Left lung (tissue), 10 donors: ENCODE measurements around the gene KXD1. TPM values are rescaled to one million over a fixed set of nuclear protein-coding genes. Genes with fewer than 3 reads are reported as not detected.
"Not testable (repeated sequence)": the region's sequence is repeated elsewhere in the genome, so short reads cannot be mapped to it uniquely, and the experiment has no call there.

Source experiments
- ATAC-seq: fragments of 200-7000 bp; cut with Tn5 transposase; one replicate; pipeline ENCODE4 v1.9.1; 2020; ENCODE audit warnings: moderate library complexity
- DNase-seq, 4 donors: peaks; one replicate each; pipeline ENCODE4 v3.0.0-alpha.2; 2013 to 2020
- H3K27ac ChIP-seq, 2 donors: fragments of 200-600 bp; sonication (generic) in 1 of 2; one replicate each; pipeline versions ENCODE4 v1.5.0 to v1.8.0; 2020 to 2021
- H3K27me3 ChIP-seq, 2 donors: fragments of 200-600 bp; sonication (generic) in 1 of 2; one replicate each; pipeline versions ENCODE4 v1.5.0 to v1.8.0; 2020 to 2021
- H3K36me3 ChIP-seq, 2 donors: fragments of 200-600 bp; sonication (generic) in 1 of 2; one replicate each; pipeline versions ENCODE4 v1.5.0 to v1.8.0; 2020 to 2021
- H3K4me1 ChIP-seq, 2 donors: fragments of 200-600 bp; one replicate each; pipeline ENCODE4 v1.8.0; 2021
- H3K4me3 ChIP-seq, 2 donors: fragments of 200-600 bp; sonication (generic) in 1 of 2; one replicate each; pipeline versions ENCODE4 v1.5.0 to v1.8.0; 2020 to 2021; ENCODE audit warnings: mild to moderate bottlenecking in 1 of 2
- H3K9me3 ChIP-seq, 2 donors: fragments of 200-600 bp; sonication (generic) in 1 of 2; one replicate each; pipeline versions ENCODE4 v1.5.0 to v1.8.0; 2020 to 2021
- intact Hi-C, 2 donors: fragments of 100-400 bp; cut with DNase I; formaldehyde crosslinking; loops; one replicate each; pipeline versions ENCODE4 v1.11.2 to v1.14.2; 2022
- polyA plus RNA-seq, 6 donors: library from polyadenylated mRNA; unstranded; fragments of 120-200 nt; gene quantifications; one replicate each; pipeline ENCODE4 v1.2.1, GENCODE V29; 2013; ENCODE audit not compliant: insufficient read length in 6 of 6
- total RNA-seq, 2 donors: library from RNA; stranded (reverse); fragmentation: NEBNext Ultra II Directional; extraction: Animal tissue kit (Norgen Biotek cat#: 25700); gene quantifications; one replicate each; pipeline ENCODE4 v1.2.1, GENCODE V29; 2021
- TF ChIP-seq, protein P1 (sequence below), 2 donors: fragments of 200-600 bp; sonication (generic) in 1 of 2; IDR thresholded peaks; one replicate each; pipeline versions ENCODE4 v1.5.0 to v1.8.0; 2021; ENCODE audit warnings: antibody characterized with exemption in 2 of 2
- donor health status: DM: no; HTN: yes; CAD: no.
- donor health status: DM: no; HTN: no; CAD: no.

KXD1 gene
- total and polyA plus RNA-seq, 8 donors = 65.6 to 86.2 (median 71.2) TPM

DNA sequence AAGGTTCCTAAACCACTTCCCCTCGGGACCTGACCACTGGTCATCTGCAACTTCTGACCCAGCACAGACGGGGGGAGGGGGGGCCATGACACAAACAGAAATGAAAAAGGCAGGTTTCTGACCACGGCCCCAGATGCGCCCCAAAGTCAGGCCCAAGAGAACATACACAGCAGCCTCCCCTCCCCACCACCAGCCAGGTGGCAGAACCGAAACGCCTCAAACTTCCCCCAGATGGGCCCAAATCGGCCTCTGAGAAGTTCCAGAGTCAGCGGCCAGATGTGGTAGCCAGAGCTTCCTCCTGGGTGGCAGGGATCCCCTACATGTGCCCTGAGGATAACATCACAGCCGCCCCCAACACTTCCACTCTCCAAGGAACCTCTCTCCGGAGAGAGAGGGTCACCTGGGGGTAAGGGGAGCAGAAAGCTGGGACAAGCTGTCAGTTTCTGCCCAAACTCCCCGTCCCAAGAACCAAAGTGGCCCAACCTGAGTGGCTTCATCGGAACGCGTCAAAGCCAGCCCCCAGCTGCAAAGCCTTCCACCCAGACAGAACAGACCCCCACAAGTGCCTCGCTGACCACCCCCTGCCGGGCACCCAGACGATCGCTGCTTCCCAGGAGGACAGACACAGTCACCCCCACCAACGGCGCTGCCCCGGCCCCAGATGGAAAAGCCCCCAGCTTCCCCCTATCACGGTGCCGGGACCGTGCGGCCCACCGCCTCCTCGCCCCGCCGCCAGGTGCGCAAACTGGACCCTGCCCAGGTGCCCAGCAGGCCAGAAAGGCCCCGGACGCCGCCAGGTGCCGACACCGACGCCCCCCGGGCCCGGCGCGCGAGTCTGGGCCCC is 36.6 kb upstream of the KXD1 start:
- peak in 2 of 4 donors; percentile 51 to 89 for DNase-seq
- TF ChIP-seq, protein P1, sequence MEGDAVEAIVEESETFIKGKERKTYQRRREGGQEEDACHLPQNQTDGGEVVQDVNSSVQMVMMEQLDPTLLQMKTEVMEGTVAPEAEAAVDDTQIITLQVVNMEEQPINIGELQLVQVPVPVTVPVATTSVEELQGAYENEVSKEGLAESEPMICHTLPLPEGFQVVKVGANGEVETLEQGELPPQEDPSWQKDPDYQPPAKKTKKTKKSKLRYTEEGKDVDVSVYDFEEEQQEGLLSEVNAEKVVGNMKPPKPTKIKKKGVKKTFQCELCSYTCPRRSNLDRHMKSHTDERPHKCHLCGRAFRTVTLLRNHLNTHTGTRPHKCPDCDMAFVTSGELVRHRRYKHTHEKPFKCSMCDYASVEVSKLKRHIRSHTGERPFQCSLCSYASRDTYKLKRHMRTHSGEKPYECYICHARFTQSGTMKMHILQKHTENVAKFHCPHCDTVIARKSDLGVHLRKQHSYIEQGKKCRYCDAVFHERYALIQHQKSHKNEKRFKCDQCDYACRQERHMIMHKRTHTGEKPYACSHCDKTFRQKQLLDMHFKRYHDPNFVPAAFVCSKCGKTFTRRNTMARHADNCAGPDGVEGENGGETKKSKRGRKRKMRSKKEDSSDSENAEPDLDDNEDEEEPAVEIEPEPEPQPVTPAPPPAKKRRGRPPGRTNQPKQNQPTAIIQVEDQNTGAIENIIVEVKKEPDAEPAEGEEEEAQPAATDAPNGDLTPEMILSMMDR (IDR thresholded peaks at IDR 0.05) = no peak

DNA sequence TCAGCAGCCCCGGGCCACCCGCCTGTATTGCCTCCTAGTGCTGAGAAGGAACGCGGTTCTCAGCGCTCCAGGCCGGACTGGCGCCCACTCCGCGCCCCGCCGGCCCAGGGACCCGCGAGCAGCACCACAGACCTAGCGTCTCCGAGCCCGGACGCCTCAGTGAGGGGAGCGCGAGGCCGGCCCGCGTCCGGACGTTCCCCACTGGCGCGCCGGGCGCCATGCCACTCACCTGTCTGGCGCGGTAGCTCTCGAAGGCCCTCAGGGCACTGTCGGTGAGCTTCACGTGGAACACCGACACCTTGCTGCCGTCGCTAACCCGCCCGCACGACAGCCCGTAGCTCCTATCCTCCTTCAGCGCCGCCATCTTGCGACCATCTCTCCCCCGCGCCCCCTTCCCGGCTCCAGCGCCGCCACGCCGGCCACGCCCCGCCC is 36.0 kb upstream of the KXD1 start, which contains the start of gene ELL:
Gene ELL (minus strand): TSS at position 379 of the 432 bp plus-strand sequence. CDS start 15 bp downstream, at position 364.
- peak within 1 kb of the TSS; percentile 81 to 99 for H3K4me3 ChIP-seq
- intact Hi-C loops = no loop called here
- TF ChIP-seq, protein P1 (IDR thresholded peaks at IDR 0.05) = no peak
- peaks cover 17 to 41% of the 10 kb centered on the region in 2 donors for H3K4me1 ChIP-seq
- H3K27ac ChIP-seq = peak within 1 kb of the TSS; percentile 92 to 95
- no peaks in the 10 kb centered on the region for H3K9me3 ChIP-seq
- ATAC-seq (peak; percentile 1), DNase-seq (no peak)
- no peaks in the 10 kb centered on the region for H3K36me3 ChIP-seq
- H3K27me3 ChIP-seq = no peaks in the 10 kb centered on the region

More for the DNA sequence above, 36.6 kb upstream of the KXD1 start:
- peaks cover 17 to 47% of the 10 kb centered on the region in 2 donors for H3K4me1 ChIP-seq
- no peaks in the 10 kb centered on the region for H3K36me3 ChIP-seq
- peak overlapping the region; percentile 81 to 99 for H3K4me3 ChIP-seq
- no peaks in the 10 kb centered on the region for H3K27me3 ChIP-seq
- H3K27ac ChIP-seq = peak overlapping the region; percentile 92 to 95
- no peak for ATAC-seq
- H3K9me3 ChIP-seq = no peaks in the 10 kb centered on the region
- intact Hi-C loops = no loop called here

DNA sequence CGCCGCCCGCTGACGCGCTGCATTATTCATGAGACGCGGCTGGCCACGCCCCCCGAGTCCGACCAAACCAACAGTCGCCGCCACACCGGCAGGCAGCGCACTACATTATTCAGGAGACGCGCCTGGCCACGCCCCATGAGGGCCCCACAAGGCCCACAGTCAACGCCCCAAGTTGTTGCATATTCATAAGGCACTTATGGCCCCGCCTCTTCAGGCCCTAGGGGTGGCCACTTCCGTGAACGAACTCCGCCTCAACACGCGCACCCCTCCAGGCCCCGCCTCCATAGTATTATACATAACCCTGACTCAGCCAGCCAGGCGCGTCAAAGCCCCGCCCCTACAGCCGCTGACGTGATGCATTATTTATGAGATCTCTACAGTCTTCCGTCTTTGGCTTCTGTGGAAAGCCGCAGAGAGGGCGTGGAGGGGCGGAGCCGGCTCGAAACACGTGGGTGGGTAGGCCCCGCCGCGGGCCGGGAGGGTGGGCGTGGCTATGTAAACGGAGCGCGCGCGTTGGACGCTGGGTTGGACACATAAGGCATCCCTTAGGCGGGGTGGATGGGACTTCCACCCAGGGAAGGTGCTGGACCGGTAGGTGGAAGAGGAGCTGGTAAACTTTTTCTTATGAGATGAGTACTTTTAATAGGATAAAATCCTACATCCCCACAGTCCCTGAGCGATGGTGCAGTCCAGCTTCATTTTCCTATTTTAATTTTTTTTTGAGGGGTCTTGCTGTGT is 35.4 kb upstream of the KXD1 start:
- TF ChIP-seq, protein P1 (IDR thresholded peaks at IDR 0.05) = peak in 1 of 2 donors; percentile 37
- Histone ChIP-seq H3K9me3 (no peaks in the 10 kb centered on the region), H3K4me3 (peak overlapping the region; percentile 81 to 99), H3K4me1 (peaks cover 17 to 35% of the 10 kb centered on the region in 2 donors), H3K27me3 (no peaks in the 10 kb centered on the region), H3K36me3 (no peaks in the 10 kb centered on the region), H3K27ac (peak overlapping the region; percentile 92 to 95)
- DNase-seq (peak; percentile 100), ATAC-seq (peak; percentile 92)
- intact Hi-C loops = no loop called here

DNA sequence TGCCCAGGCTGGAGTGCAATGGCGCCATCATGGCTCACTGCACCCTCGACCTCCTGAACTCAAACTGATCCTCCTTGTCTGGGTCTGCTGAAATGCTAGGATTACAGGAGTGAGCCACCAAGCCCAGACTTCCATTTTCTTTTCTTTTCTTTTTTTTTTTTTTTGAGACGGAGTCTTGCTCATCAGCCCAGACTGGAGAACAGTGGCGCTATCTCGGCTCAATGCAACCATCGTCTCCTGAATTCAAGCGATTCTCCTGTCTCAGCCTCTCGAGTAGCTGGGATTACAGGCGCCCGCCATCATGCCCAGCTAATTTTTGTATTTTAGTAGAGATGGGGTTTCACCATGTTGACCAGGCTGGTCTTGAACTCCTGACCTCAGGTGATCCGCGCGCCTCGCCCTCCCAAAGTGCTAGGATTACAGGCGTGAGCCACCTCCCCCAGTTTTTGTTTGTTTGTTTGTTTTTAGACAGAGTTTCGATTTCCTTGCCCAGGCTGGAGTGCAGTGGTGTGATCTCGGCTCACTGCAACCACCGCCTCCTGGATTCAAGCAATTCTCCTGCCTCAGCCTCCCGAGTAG is 34.7 kb upstream of the KXD1 start:
- intact Hi-C loops, H3K9me3 ChIP-seq, H3K36me3 ChIP-seq, H3K27me3 ChIP-seq, ATAC-seq, DNase-seq: not testable (repeated sequence)
- Histone ChIP-seq H3K4me3 (peak overlapping the region in 1 of 2 donors; percentile 25), H3K27ac (peak overlapping the region in 1 of 2 donors; percentile 58), H3K4me1 (peaks cover 17 to 28% of the 10 kb centered on the region in 2 donors)

DNA sequence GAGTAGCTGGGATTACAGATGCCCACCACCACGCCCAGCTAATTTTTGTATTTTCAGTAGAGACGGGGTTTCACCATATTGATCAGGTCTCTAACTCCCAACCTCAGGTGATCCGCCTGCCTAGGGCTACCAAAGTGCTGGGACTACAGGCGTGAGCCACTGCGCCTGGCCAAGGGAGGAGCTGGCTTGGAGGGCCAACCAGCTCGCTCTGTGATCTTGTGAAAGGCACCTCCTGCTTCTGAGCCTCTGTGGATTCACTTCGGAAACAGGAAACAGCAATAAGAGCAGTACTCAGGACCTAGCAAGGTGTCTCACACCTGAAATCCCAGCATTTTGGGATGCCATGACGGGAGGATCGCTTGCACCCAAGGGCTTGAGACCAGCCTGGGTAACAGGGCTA is 33.8 kb upstream of the KXD1 start:
- H3K4me1 ChIP-seq = peaks cover 13 to 20% of the 10 kb centered on the region in 2 donors
- H3K27ac ChIP-seq = no peak overlapping the region
- DNase-seq (no peak), ATAC-seq (no peak)
- no peak overlapping the region for H3K4me3 ChIP-seq
- H3K9me3 ChIP-seq = no peaks in the 10 kb centered on the region
- H3K27me3 ChIP-seq = no peaks in the 10 kb centered on the region
- H3K36me3 ChIP-seq = no peaks in the 10 kb centered on the region
- intact Hi-C loops = no loop called here
- TF ChIP-seq, protein P1 (IDR thresholded peaks at IDR 0.05) = no peak
